Dedifferentiated amniotic fluid mesenchymal stem cell (primary cell): ENCODE results near the gene CTNNA3.

Source experiments
- DNase-seq: peaks from one replicate; pipeline ENCODE4 v3.0.0-alpha.2; 2016; ENCODE audit errors: extremely low spot score

Gene CTNNA3

DNA sequence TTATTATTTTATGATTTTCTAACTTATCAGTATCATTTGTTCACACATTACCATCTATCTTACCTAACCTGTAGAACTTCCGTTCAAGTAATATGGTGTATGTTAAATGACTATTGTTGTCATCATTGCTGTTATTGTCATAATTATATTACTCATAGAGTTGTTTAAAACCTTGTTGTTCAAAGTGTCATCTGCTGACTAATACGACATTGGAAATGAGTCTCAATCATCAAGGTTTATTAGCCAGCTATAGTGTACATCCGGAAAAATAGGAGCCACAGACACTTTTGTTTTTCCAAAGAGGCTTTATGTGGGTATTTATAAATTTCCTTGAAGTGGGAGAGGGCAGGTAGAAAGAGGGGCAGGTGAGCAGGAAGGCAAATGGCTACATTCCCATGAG is 1157.1 kb downstream of the CTNNA3 start:
- DNase-seq: no peak

- no peak for DNase-seq
Measured at GRCh38 chr10:66538371-66538770, 1157.6 kb downstream of the CTNNA3 start.

DNA sequence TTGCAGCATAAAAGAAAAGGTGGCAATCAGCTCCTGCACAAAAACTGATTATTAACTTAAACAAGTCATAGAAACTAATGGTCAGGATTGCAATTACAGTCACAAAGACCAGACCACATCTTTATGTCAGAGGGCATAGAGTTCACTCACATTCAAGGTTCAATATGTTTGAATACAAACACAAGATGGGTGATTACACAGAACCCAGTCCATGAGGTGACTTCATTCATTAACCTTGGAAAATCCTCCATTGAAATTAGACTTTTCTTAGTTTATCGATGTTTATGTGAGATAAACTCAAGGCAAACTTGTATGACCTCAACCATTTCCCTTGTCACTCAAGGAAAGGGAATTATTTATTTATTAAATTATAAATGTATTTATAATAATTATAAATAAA is 1158.8 kb downstream of the CTNNA3 start:
- no peak for DNase-seq

GRCh38 chr10:66535439-66535838 is 1160.6 kb downstream of the CTNNA3 start:
- DNase-seq: no peak

- no peak for DNase-seq
Measured at GRCh38 chr10:66534866-66535265, 1161.1 kb downstream of the CTNNA3 start.

DNA sequence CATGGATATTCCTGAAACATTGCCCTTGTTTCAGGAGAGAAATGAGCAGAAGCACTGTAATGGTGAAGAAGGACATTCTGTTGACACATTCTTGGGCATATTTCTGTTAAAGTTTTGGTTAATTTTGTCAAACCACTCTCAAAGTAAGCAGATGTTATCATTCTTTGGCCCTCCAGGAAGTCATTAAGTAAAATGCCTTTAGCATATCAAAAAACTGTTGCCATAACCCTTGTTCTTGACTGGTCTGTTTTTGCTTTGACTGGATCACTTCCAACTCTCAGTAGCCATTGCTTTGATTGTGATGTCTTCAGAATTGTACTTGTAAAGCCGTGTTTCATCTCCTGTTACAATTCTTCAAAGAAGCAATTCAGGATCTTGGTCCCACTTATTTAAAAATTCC is 1174.5 kb downstream of the CTNNA3 start:
- DNase-seq: no peak

- DNase-seq: no peak
Measured at GRCh38 chr10:66519616-66520015, 1176.4 kb downstream of the CTNNA3 start.

DNA sequence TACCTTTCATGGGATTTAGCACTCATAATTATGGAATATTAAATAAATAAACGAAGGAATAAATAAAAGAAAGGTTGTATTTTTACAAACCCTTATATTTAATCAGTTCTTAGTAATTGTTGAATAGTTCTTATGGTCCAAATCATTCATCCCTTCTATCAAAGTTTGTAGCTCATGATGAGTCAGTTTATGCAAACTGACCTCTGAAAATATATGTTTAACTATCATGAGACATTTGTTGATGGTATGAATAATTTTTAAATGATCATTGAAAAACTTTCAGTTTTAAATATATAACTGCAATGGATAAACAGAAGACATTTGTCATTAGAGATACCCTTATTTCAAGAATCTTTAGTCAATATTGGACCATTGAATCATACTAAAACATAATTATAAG is 1181.3 kb downstream of the CTNNA3 start:
- DNase-seq: no peak

DNA sequence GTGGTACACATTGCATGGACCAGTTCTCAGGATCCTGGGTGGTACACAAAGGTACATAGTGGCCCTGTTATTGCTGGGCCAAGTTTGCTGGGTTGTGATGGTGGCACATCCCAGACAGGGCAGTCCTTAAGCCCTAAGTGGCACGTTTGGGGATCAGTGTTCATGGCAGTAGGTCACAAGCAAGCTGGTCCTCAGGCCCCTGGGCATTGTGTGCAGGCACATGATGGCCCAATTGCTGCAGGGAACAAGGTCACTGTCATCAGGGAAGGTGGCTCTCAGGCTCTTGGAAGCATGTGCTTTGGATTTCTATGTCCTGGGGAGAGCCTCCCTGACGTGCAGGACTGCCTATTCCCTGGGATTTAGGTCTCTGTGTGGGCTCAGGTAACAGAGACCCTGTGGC is 1182.5 kb downstream of the CTNNA3 start:
- DNase-seq: no peak

DNA sequence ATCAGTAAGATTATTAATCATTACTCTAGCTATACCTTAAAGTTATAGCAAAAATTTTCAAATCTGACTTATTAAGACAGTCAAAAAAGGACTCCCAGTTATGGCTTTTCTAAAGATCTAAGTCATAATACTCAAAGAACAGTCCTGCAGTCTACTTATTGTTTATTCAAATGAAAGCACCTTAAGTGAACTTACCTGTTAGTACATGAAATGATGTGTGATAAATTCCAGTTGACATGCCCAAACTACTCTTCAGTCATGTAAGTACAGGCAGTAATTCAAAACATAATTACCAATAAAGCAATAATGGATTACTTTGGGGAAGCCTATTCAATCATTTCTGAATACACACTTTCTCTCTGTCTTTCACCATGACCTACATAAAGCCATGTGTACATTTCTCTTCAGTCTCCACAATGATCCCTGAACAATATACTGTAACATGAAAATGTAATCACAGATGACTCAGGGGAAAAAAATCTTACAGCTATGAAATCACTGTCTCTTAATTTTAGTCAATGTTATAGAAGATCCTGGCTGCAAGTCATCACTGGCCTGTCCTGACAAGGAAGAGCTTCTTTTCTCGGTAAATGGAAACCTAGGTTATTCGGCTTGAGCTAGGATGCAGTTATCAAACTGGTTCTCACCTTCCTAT is 1190.9 kb downstream of the CTNNA3 start:
- no peak for DNase-seq

GRCh38 chr10:66501356-66501755 is 1194.6 kb downstream of the CTNNA3 start:
- DNase-seq: no peak

DNA sequence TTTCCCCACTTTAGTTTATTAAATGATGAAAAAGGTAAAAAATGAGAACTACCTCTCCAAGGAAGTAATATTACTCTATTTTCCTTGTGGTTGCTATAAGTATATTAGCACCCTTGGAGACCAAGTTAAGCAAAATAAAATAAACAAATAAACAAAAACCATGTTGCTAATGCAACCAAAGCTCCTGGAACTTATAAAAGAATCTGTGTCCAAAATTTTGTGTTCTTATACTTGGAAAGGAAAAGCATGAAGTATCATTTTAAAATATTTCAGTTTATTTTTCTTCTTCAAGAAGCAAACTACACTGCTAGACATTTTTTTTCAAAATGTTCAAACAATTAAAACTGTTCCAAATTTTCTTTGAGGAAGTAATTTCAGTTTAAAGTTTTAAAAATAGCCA is 1212.0 kb downstream of the CTNNA3 start:
- no peak for DNase-seq

GRCh38 chr10:66472156-66472555 is 1223.8 kb downstream of the CTNNA3 start:
- DNase-seq: no peak

DNA sequence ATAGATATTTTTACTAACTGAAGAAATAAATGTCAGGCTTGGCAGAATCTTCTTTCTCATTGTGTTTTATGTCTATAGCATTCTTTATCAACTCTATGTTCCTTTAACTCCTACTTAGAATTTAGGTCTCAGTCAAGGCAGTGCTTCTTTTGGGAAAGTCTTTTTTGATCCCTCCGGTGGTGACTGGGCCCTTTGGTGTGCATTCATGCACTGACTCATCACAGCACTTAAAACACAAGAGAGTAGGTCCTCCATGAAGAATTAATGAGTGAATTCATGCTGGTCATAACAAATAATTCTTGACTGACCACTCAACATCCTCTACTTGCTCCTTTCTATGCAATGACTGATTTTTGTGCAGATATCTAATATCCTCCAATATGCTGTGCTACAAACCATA is 1229.0 kb downstream of the CTNNA3 start:
- no peak for DNase-seq

DNA sequence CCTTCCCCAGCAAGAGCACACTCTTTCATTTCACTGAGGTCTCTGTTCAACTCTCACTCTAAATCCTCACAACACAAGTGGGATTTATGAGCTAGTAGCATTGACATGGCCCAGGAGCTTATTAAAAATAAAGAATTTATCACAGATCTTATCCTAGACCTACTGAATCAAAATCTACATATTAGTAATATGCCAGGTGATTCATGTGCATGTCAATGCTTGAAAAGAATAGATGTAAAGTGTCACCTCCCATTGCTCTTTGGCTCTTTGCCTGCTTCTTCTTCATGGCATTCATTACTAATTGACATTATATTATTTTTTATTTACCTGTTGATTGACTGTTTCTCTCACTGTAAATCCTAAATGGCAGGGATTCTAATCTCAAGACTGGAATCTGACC is 1229.4 kb downstream of the CTNNA3 start:
- no peak for DNase-seq

DNA sequence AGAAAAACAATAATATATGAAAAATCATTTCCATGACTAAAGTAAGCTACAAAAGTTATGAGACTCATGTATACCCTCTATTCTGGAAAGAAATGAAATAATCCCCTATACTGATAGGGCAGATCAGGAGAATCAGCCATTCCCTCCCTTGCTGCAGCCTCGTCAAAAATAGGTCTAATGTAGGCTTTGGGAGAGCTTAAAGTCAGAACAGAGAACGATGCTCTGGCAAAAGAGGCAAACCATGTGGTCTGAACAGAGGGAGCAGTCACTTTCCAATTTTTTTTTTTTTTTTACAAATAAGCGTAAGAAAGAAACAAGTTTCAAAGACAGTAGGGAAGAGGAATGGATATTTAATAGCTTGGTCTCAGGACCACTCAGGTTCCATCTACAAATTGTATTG is 1232.4 kb downstream of the CTNNA3 start:
- no peak for DNase-seq

GRCh38 chr10:66457629-66458028 is 1238.4 kb downstream of the CTNNA3 start:
- DNase-seq: no peak

- DNase-seq: no peak
Measured at GRCh38 chr10:66455304-66455703, 1240.7 kb downstream of the CTNNA3 start.

DNA sequence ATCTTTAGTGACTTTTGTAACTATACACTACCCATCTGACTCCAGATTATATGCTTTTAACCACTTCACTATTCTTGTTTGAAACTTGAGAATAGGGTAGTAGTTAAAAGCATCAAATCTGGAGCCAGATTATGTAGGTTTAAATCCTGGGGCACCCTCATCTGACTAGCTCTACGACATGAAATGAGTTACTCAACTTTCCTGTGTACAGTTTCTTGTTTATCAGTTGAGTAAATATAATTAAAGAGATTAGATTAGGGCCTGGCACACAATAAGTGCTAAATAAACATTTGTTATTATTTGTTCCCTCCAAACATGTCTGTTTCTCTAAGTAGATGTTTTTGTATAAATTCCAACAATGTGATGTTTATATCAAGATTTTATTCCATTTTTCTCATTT is 1255.4 kb downstream of the CTNNA3 start:
- no peak for DNase-seq

DNA sequence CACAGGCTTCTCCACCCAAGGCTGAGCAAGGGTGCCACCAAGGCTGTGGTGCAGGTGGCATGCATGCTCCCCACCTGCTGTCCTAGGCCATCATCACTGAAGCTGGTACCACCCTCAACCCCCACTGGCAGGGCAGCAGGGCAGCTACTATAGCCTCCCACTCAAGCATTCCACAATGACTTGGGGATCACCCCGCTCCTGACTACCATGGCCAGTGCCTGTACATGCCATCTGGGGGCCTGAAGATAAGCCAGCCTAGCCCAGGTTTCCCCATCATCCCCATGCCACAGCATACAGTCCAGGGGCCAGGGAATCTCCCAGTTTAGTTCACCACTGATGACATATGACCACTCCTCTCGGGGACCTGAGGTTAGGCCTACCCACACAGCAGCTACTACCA is 1281.1 kb downstream of the CTNNA3 start:
- DNase-seq: no peak

- DNase-seq: no peak
Measured at GRCh38 chr10:66405566-66405965, 1290.4 kb downstream of the CTNNA3 start.

GRCh38 chr10:66398669-66399068 is 1297.3 kb downstream of the CTNNA3 start:
- no peak for DNase-seq

- no peak for DNase-seq
Measured at GRCh38 chr10:66394342-66395063, 1301.5 kb downstream of the CTNNA3 start.

- no peak for DNase-seq
Measured at GRCh38 chr10:66390926-66391325, 1305.1 kb downstream of the CTNNA3 start.
